ENCODE results near the gene VEGFD.

Gene VEGFD

GRCh38 chrX:15384304-15384703 lies at the start of gene VEGFD:
VEGFD (minus strand) TSS chrX:15384413; CDS start chrX:15383946, 467 bp downstream.
- no peak for DNase-seq

- no peak for DNase-seq
Observed at GRCh38 chrX:15430584-15430983, 46.4 kb upstream of the VEGFD start.

GRCh38 chrX:15430076-15430475 lies 45.9 kb upstream of the VEGFD start:
- DNase-seq, result no peak

GRCh38 chrX:15425024-15425423 lies 40.8 kb upstream of the VEGFD start:
- DNase-seq, result no peak

GRCh38 chrX:15418707-15419181 lies 34.5 kb upstream of the VEGFD start:
- no peak for DNase-seq

GRCh38 chrX:15418041-15418706 lies 34.0 kb upstream of the VEGFD start:
- no peak for DNase-seq

- no peak for DNase-seq
Observed at GRCh38 chrX:15416133-15416993, 32.1 kb upstream of the VEGFD start.

GRCh38 chrX:15413101-15413500 lies 28.9 kb upstream of the VEGFD start:
- no peak for DNase-seq

GRCh38 chrX:15410947-15411346 lies 26.7 kb upstream of the VEGFD start:
- DNase-seq, result no peak

- DNase-seq, result no peak
Observed at GRCh38 chrX:15410430-15410829, 26.2 kb upstream of the VEGFD start.

GRCh38 chrX:15405846-15406245 lies 21.6 kb upstream of the VEGFD start:
- DNase-seq, result no peak

- no peak for DNase-seq
Observed at GRCh38 chrX:15404401-15405096, 20.3 kb upstream of the VEGFD start.

- no peak for DNase-seq
Observed at GRCh38 chrX:15401378-15401777, 17.2 kb upstream of the VEGFD start.

GRCh38 chrX:15399962-15400391 lies 15.8 kb upstream of the VEGFD start:
- peak; percentile 20 for DNase-seq

- DNase-seq, result no peak
Observed at GRCh38 chrX:15398874-15399273, 14.7 kb upstream of the VEGFD start.

GRCh38 chrX:15395789-15396188 lies 11.6 kb upstream of the VEGFD start:
- DNase-seq, result no peak

- no peak for DNase-seq
Observed at GRCh38 chrX:15391850-15392249, 7.6 kb upstream of the VEGFD start.

GRCh38 chrX:15382813-15383212 lies 1.4 kb downstream of the VEGFD start:
- no peak for DNase-seq

GRCh38 chrX:15376956-15377355 lies 7.3 kb downstream of the VEGFD start:
- DNase-seq, result no peak

- DNase-seq, result no peak
Observed at GRCh38 chrX:15373976-15374375, 10.2 kb downstream of the VEGFD start.

- DNase-seq, result no peak
Observed at GRCh38 chrX:15366506-15367352, 17.5 kb downstream of the VEGFD start.

- no peak for DNase-seq
Observed at GRCh38 chrX:15359701-15360100, 24.5 kb downstream of the VEGFD start.

GRCh38 chrX:15358533-15358932 lies 25.7 kb downstream of the VEGFD start:
- no peak for DNase-seq
